A549 (cell line): Measurements from ENCODE around the gene TEDDM1. TPM values are rescaled to one million over a fixed set of nuclear protein-coding genes. Genes with fewer than 3 reads are reported as not detected.

Experiments used
- ATAC-seq, 2 experiments: fragments of 200-7000 bp in 1 of 2; fragments of >200 bp in 1 of 2; cut with Nextera tagmentation in 1 of 2; cut with Tn5 transposase in 1 of 2; 3 replicates each; pipeline versions ENCODE4 v1.8.0 to v1.9.1; 2018 to 2020; ENCODE audit warnings: mild to moderate bottlenecking in 1 of 2, moderate library complexity in 1 of 2
- CTCF ChIA-PET: fragments of 300-600 bp; sonication (Branson Sonifier 250); formaldehyde crosslinking; extraction: SDS; loops from one replicate; lab custom pipeline; 2021; ENCODE audit warnings: antibody characterized with exemption, inconsistent platforms; lab: Yijun Ruan, JAX
- POLR2A ChIA-PET: fragments of 350-600 bp; formaldehyde crosslinking; extraction: SDS; loops from one replicate; lab custom pipeline; 2021; ENCODE audit warnings: antibody characterized with exemption, inconsistent platforms; lab: Yijun Ruan, JAX
- DNase-seq, 2 experiments: peaks; one replicate each; pipeline versions ENCODE4 v3.0.0 to v3.0.0-alpha.2; 2011 to 2016; ENCODE audit warnings: low read depth in 1 of 2, low spot score in 1 of 2
- FAIRE-seq: peaks from 2 replicates; lab custom pipeline; 2011; peaks lifted over from hg19 to GRCh38; lab: Jason Lieb, UNC
- H3K27ac ChIP-seq, 2 experiments: fragments of >200 bp; sonication (Bioruptor Twin); formaldehyde crosslinking; 3 replicates each; pipeline ENCODE4 v1.5.1; 2016 to 2017
- H3K4me1 ChIP-seq: fragments of >200 bp; sonication (Bioruptor Twin); formaldehyde crosslinking; 3 replicates; pipeline ENCODE4 v1.6.1; 2016
- H3K4me2 ChIP-seq: fragments of >200 bp; sonication (Bioruptor Twin); formaldehyde crosslinking; 3 replicates; pipeline ENCODE4 v1.6.1; 2016
- H3K4me3 ChIP-seq: fragments of >200 bp; sonication (Bioruptor Twin); formaldehyde crosslinking; 3 replicates; pipeline ENCODE4 v1.5.1; 2016
- H3K9me3 ChIP-seq: fragments of >200 bp; sonication (Bioruptor Twin); formaldehyde crosslinking; 3 replicates; pipeline ENCODE4 v1.6.1; 2016
- CBX2 ChIP-seq: fragments of 200-600 bp; sonication (generic); IDR thresholded peaks from 2 replicates; pipeline ENCODE4 v1.6.1; 2016; ENCODE audit warnings: low read depth, mild to moderate bottlenecking, borderline replicate concordance
- CBX8 ChIP-seq: fragments of 200-600 bp; sonication (generic); IDR thresholded peaks from 2 replicates; pipeline ENCODE4 v1.6.1; 2016
- CEBPB ChIP-seq, 2 experiments: fragments of >200 bp in 1 of 2; sonication (Bioruptor Twin) in 1 of 2; formaldehyde crosslinking in 1 of 2; IDR thresholded peaks; 2 replicates each; pipeline ENCODE4 v1.6.1; 2012 to 2016
- CHD2 ChIP-seq: fragments of 150-350 bp; IDR thresholded peaks from 2 replicates; pipeline ENCODE4 v1.6.1; 2014; ENCODE audit warnings: low read length; ENCODE audit not compliant: partially characterized antibody
- CHD4 ChIP-seq: fragments of 200-600 bp; sonication (generic); IDR thresholded peaks from 2 replicates; pipeline ENCODE4 v1.6.1; 2016; ENCODE audit warnings: antibody characterized with exemption, mild to moderate bottlenecking, borderline replicate concordance
- FOXS1 ChIP-seq: fragments of 250-450 bp; sonication (Bioruptor Pico); IDR thresholded peaks from 2 replicates; pipeline ENCODE4 v1.5.0; 2020; ENCODE audit warnings: mild to moderate bottlenecking, moderate library complexity
- HDAC2 ChIP-seq: fragments of 200-600 bp; sonication (generic); IDR thresholded peaks from 2 replicates; pipeline ENCODE4 v1.6.1; 2016
- HMGXB4 ChIP-seq: fragments of 250-450 bp; sonication (Bioruptor Pico); IDR thresholded peaks from 2 replicates; pipeline ENCODE4 v1.5.0; 2021; ENCODE audit warnings: mild to moderate bottlenecking, moderate library complexity, borderline replicate concordance
- HOXB13 ChIP-seq: fragments of 250-450 bp; sonication (Bioruptor Pico); IDR thresholded peaks from 2 replicates; pipeline ENCODE4 v1.5.0; 2020; ENCODE audit warnings: low read depth, mild to moderate bottlenecking, moderate library complexity
- JUN ChIP-seq, 2 experiments: fragments of >200 bp; sonication (Bioruptor Twin); formaldehyde crosslinking; IDR thresholded peaks; 2 replicates in 1 of 2; 3 replicates in 1 of 2; pipeline ENCODE4 v1.6.1; 2016 to 2017
- PBX3 ChIP-seq: IDR thresholded peaks from 2 replicates; pipeline ENCODE4 v1.6.1; 2012
- PHF8 ChIP-seq: fragments of 200-600 bp; sonication (generic); IDR thresholded peaks from 2 replicates; pipeline ENCODE4 v1.6.1; 2016; ENCODE audit warnings: low read depth, mild to moderate bottlenecking, antibody characterized with exemption, moderate library complexity, borderline replicate concordance
- POLR2A ChIP-seq: IDR thresholded peaks from 2 replicates; pipeline ENCODE4 v1.6.1; 2012; ENCODE audit warnings: mild to moderate bottlenecking, low read length
- RNF2 ChIP-seq: fragments of 200-600 bp; sonication (generic); IDR thresholded peaks from 2 replicates; pipeline ENCODE4 v1.6.1; 2016; ENCODE audit warnings: low read depth, mild to moderate bottlenecking, antibody characterized with exemption, moderate library complexity, borderline replicate concordance
- SREBF2 ChIP-seq: fragments of 450-650 bp; IDR thresholded peaks from 2 replicates; pipeline ENCODE4 v1.6.1; 2014; ENCODE audit warnings: mild to moderate bottlenecking, moderate library complexity
- TP53 ChIP-seq: fragments of 250-450 bp; sonication (Bioruptor Pico); IDR thresholded peaks from 2 replicates; pipeline ENCODE4 v1.5.0; 2021; ENCODE audit warnings: mild to moderate bottlenecking, moderate library complexity
- ZNF302 ChIP-seq: fragments of 250-450 bp; sonication (Bioruptor Pico); IDR thresholded peaks from 2 replicates; pipeline ENCODE4 v1.9.0; 2021; ENCODE audit warnings: inconsistent platforms, mild to moderate bottlenecking, moderate library complexity
- ZSCAN20 ChIP-seq: fragments of 250-450 bp; sonication (Bioruptor Pico); IDR thresholded peaks from 2 replicates; pipeline ENCODE4 v1.8.0; 2022; ENCODE audit warnings: mild to moderate bottlenecking, moderate library complexity
- WGBS: methylation state at CpG from one replicate; pipeline ENCODE4 v1.1.6; 2017; ENCODE audit errors: missing lambda C conversion rate; 5-methylcytosine and 5-hydroxymethylcytosine counted together
- polyA plus RNA-seq, 4 experiments: library from polyadenylated mRNA; depleted of rRNA in 3 of 4; stranded (reverse); fragments of >200 nt; fragmentation: RNase III in 1 of 4; extraction: RNeasy Plus Mini Kit Qiagen cat#74134 plus additional on column Dnase treatment in 1 of 4; gene quantifications; 2 replicates in 3 of 4; 3 replicates in 1 of 4; pipeline ENCODE4 v1.2.3, GENCODE V29; 2011 to 2017
- TF ChIP-seq, protein P1 (sequence below): IDR thresholded peaks from 2 replicates; pipeline ENCODE4 v1.6.1; 2012; ENCODE audit warnings: low read depth, borderline replicate concordance
- TF ChIP-seq, protein P2 (sequence below): IDR thresholded peaks from 2 replicates; pipeline ENCODE4 v1.6.1; 2012
- TF ChIP-seq, protein P3 (sequence below): fragments of 450-650 bp; IDR thresholded peaks from 2 replicates; pipeline ENCODE4 v1.6.1; 2014; ENCODE audit warnings: antibody characterized with exemption

TEDDM1 gene
- polyA plus RNA-seq, 2 of the 4 experiments (the other 2 are of a cell fraction) = not detected

DNA sequence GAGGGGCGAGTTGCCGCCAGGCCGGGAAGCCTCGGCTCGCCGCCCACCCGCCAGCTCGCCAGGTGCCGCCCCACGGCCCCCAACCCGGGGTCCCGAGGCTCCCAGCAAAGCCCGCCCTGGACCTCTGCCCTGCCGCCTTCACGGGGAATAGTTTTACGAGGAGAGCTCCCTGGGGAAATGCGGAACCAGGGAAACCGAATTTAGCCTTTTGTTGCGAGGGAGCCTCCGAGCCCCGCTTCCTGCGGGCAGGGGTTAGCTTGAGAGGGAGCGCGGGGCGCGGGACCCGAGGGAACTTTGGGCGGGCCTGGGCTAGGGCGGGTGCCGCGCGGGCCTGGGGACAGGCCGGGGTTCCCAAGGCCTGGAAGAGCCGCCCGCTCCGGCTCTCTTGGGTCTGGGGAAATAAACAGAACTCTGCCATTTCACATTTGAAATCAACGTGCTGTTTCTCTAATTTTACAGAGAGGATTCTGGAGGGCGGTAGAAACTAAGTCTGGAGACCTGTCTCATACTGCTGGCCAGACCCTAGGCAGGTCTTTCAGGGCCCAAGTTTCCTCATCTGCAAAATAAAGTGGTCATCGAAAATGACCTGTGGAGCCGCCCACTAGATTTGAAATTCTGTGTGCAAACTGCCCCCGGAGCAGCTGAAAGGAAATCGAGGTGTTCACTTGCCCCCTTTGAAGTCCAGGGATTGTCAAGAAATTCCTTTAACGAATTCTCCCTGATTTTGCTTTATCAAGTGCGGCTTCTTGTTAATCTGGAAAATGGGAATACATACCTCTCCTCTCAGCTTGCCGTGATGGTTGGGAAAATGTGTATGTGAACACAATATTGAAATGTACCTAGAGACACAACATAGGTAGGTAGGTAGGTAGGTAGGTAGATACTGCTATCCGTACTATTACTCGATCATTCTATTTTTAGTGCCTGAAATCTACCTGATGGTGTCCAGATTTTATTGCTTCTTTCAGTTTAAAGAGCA, 8.1 kb downstream of the TEDDM1 start (continued):
- TF ChIP-seq PBX3 = no peak
- TF ChIP-seq HOXB13 (CRISPR knock-in tag) = no peak
- TF ChIP-seq SREBF2 = no peak
- TF ChIP-seq CBX2 = no peak
- TF ChIP-seq, all 56 proteins: peak for 0

DNA sequence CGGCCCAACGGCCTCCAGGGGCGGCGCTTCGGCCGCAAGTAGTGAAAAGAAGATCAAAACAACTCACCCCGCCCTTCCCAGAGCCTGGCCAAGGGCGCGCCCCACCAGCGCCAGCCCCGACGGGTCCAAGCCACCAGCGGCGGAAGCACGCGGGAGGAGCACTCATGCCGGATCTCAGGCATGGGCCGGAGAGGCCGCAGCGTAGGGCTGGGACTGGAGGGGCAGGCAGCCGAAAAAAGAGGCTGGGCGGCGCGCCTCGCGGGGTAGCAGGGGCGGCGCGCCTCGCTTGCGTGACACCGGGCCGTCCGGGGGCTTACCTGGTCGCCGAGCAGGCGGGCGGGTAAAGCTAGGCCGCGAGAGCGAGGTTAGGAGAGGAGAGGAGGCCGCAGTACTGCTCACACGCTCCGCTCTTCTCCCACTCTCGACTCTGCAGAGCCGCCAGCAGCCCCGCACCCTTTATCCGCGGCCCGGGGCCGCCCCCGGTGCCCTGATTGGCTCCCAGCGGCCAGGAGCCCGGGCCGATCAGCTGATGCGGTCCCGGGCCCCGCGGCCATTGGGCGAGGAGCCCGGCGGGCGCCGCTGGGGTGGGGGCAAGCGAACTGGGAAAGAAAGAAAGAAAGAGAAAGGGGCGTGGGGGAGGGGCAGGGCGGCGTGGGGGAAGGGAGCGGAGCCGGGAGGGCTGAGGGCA, 9.0 kb downstream of the TEDDM1 start, which contains the start of gene GLUL:
Gene GLUL, minus strand, starts transcription at position 429 of the 688 bp plus-strand sequence. CDS start 3,053 bp downstream, outside the sequence.
- peak within 1 kb of the TSS; percentile 75 for H3K4me2 ChIP-seq
- POLR2A ChIA-PET = no interaction called here
- under 1% methylated on average over 40 of the region's 70 CpGs for WGBS
- DNase-seq = peak; percentile 58 to 62
- TF ChIP-seq POLR2A (peak; percentile 77), JUN (IDR thresholded peaks at IDR 0.05) (peak in 1 of 2 experiments; percentile 49; a peak in 2 of 5 replicates), ZSCAN20 (CRISPR knock-in tag) (no peak), HDAC2 (no peak), HMGXB4 (0 out of 2 replicates have a peak, but pooled peaks have one; percentile 56), CHD4 (no peak), CEBPB (IDR thresholded peaks at IDR 0.05) (no peak), HOXB13 (CRISPR knock-in tag) (no peak), CHD2 (no peak), TP53 (0 out of 2 replicates have a peak, but pooled peaks have one; percentile 52), RNF2 (peak; percentile 40; the same call in 1 of the 2 replicates), FOXS1 (CRISPR knock-in tag) (no peak), ZNF302 (CRISPR knock-in tag) (no peak), PHF8 (no peak), CBX8 (0 out of 2 replicates have a peak, but pooled peaks have one; percentile 33)
- TF ChIP-seq, protein P1, sequence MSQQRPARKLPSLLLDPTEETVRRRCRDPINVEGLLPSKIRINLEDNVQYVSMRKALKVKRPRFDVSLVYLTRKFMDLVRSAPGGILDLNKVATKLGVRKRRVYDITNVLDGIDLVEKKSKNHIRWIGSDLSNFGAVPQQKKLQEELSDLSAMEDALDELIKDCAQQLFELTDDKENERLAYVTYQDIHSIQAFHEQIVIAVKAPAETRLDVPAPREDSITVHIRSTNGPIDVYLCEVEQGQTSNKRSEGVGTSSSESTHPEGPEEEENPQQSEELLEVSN = peak; percentile 61; the same call in 1 of the 2 replicates
- TF ChIP-seq, protein P2, sequence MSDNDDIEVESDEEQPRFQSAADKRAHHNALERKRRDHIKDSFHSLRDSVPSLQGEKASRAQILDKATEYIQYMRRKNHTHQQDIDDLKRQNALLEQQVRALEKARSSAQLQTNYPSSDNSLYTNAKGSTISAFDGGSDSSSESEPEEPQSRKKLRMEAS = peak; percentile 59
- TF ChIP-seq, protein P3, sequence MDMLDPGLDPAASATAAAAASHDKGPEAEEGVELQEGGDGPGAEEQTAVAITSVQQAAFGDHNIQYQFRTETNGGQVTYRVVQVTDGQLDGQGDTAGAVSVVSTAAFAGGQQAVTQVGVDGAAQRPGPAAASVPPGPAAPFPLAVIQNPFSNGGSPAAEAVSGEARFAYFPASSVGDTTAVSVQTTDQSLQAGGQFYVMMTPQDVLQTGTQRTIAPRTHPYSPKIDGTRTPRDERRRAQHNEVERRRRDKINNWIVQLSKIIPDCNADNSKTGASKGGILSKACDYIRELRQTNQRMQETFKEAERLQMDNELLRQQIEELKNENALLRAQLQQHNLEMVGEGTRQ = peak; percentile 40; the same call in 1 of the 2 replicates
- no peak for FAIRE-seq
- H3K4me1 ChIP-seq = peaks cover 5% of the 10 kb centered on the region; the same call in 1 of the 3 replicates
- peak; percentile 87 to 96 for ATAC-seq
- H3K4me3 ChIP-seq = peak within 1 kb of the TSS; percentile 60
- no peaks in the 10 kb centered on the region for H3K9me3 ChIP-seq
- H3K27ac ChIP-seq = peak within 1 kb of the TSS; percentile 69 to 83
- CTCF ChIA-PET = interaction anchor here (7.0 to 10.7 kb wide), 2 partner anchors 249 to 308 kb away, joined by 128 to 194 read pairs; no protein-coding TSS in a partner anchor
